HG02610 (cell line): ENCODE measurements around the gene ADAMTSL1.

ENCODE experiments used
- ATAC-seq: cut with Tn5 transposase; IDR thresholded peaks from one replicate; pipeline ENCODE4 v1.9.1; 2021; ENCODE audit warnings: mild to moderate bottlenecking, moderate library complexity; ENCODE audit not compliant: unreplicated experiment

The ADAMTSL1 gene

GRCh38 chr9:18499980-18500379, 26.0 kb downstream of the ADAMTSL1 start:
- ATAC-seq, result no peak

GRCh38 chr9:18500451-18500850, 26.5 kb downstream of the ADAMTSL1 start:
- no peak for ATAC-seq

GRCh38 chr9:18501949-18502348, 28.0 kb downstream of the ADAMTSL1 start:
- no peak for ATAC-seq

GRCh38 chr9:18502546-18502945, 28.6 kb downstream of the ADAMTSL1 start:
- no peak for ATAC-seq

GRCh38 chr9:18504707-18505106, 30.8 kb downstream of the ADAMTSL1 start:
- ATAC-seq, result no peak

GRCh38 chr9:18507151-18507550, 33.2 kb downstream of the ADAMTSL1 start:
- no peak for ATAC-seq

- no peak for ATAC-seq
Observed at GRCh38 chr9:18516514-18516913, 42.6 kb downstream of the ADAMTSL1 start.

GRCh38 chr9:18516965-18517364, 43.0 kb downstream of the ADAMTSL1 start:
- ATAC-seq, result no peak

- no peak for ATAC-seq
Observed at GRCh38 chr9:18520416-18521047, 46.6 kb downstream of the ADAMTSL1 start.

GRCh38 chr9:18526685-18527084, 52.7 kb downstream of the ADAMTSL1 start:
- no peak for ATAC-seq

- ATAC-seq, result no peak
Observed at GRCh38 chr9:18531136-18532065, 57.4 kb downstream of the ADAMTSL1 start.

- ATAC-seq, result no peak
Observed at GRCh38 chr9:18534611-18535010, 60.7 kb downstream of the ADAMTSL1 start.

GRCh38 chr9:18536554-18536953, 62.6 kb downstream of the ADAMTSL1 start:
- ATAC-seq, result no peak

- ATAC-seq, result no peak
Observed at GRCh38 chr9:18539203-18539693, 65.3 kb downstream of the ADAMTSL1 start.

GRCh38 chr9:18542837-18543405, 69.0 kb downstream of the ADAMTSL1 start:
- ATAC-seq, result no peak

GRCh38 chr9:18543406-18544192, 69.6 kb downstream of the ADAMTSL1 start:
- no peak for ATAC-seq

- no peak for ATAC-seq
Observed at GRCh38 chr9:18544456-18544855, 70.5 kb downstream of the ADAMTSL1 start.

- no peak for ATAC-seq
Observed at GRCh38 chr9:18545636-18546360, 71.8 kb downstream of the ADAMTSL1 start.

- ATAC-seq, result no peak
Observed at GRCh38 chr9:18548456-18548855, 74.5 kb downstream of the ADAMTSL1 start.

- ATAC-seq, result no peak
Observed at GRCh38 chr9:18549772-18550171, 75.8 kb downstream of the ADAMTSL1 start.
